ENCODE results near the gene THEMIS. TPM values are rescaled to one million over a fixed set of nuclear protein-coding genes. Genes with fewer than 3 reads are reported as not detected.
"Not testable (repeated sequence)": the region's sequence is repeated elsewhere in the genome, so short reads cannot be mapped to it uniquely, and the experiment has no call there.

Gene THEMIS
- total RNA-seq, 1 donor, result under 0.01 TPM

DNA sequence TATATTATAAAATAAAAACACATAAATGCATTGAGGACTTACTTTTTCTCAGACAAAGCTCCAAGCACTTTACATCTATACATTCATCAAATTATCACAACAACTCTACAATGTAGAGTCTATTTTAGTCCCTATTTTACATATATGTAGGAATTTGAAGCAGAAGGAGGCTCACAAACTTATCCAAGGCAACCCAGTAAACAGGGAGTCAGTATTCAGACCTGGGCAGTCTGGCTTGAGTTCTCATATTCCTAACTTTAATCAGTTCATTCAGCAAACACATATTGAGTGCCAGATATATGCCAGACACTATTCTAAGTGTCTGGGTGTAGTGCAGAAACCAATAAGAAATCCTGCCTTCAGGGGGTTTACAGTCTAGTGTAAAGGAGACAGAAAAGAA lies 194.6 kb downstream of the THEMIS start:
- DNase-seq (ENCODE audit: low read depth), result no peak
- H3K4me3 ChIP-seq (ENCODE audit: low read depth, low read length), result no peak overlapping the region
- TF ChIP-seq, protein P1, sequence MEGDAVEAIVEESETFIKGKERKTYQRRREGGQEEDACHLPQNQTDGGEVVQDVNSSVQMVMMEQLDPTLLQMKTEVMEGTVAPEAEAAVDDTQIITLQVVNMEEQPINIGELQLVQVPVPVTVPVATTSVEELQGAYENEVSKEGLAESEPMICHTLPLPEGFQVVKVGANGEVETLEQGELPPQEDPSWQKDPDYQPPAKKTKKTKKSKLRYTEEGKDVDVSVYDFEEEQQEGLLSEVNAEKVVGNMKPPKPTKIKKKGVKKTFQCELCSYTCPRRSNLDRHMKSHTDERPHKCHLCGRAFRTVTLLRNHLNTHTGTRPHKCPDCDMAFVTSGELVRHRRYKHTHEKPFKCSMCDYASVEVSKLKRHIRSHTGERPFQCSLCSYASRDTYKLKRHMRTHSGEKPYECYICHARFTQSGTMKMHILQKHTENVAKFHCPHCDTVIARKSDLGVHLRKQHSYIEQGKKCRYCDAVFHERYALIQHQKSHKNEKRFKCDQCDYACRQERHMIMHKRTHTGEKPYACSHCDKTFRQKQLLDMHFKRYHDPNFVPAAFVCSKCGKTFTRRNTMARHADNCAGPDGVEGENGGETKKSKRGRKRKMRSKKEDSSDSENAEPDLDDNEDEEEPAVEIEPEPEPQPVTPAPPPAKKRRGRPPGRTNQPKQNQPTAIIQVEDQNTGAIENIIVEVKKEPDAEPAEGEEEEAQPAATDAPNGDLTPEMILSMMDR (IDR thresholded peaks at IDR 0.05; ENCODE audit: insufficient read depth, low read length), result no peak

DNA sequence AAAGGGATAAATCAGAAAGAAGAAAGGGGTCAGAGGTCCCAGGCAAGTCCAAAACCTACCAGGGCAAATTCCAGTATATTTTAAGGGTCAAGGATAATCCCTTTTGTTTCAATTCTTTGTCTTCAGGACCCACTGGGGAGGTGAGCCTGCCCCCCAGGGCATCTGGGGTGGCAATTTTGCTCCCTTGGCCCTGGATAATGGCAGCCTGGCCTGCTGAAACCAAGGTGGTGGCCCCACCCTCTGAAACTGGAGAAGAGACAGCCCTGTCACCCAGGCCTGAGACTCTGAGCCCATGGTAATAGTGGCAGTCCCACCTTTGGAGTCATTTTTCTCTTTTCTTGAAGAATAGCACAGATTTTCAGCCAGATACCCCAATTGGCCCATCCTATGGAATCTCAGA lies 205.8 kb downstream of the THEMIS start:
- TF ChIP-seq, protein P1 (IDR thresholded peaks at IDR 0.05; ENCODE audit: insufficient read depth, low read length), result no peak
- DNase-seq (ENCODE audit: low read depth), result no peak
- no peak overlapping the region for H3K4me3 ChIP-seq (ENCODE audit: low read depth, low read length)

DNA sequence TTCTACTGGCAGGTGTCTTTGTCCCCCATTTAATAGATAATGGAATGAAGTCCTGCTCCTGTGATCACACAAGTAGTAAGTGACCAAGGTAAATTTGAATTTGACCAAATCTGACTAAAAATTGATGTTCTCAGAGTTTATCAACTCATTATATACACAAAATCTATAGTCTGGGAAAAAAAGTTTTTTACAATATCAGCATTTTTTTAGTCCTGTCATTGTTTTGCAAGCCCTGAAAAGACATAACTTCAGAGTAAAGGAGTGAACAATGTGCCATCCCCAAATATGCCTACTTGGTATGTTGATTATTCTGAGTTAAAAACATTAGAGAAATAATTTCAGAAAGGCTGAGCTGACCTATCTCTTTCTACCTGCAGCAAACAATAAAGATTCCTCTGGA lies 209.7 kb downstream of the THEMIS start:
- H3K4me3 ChIP-seq (ENCODE audit: low read depth, low read length), result no peak overlapping the region
- no peak for DNase-seq (ENCODE audit: low read depth)
- TF ChIP-seq, protein P1 (IDR thresholded peaks at IDR 0.05; ENCODE audit: insufficient read depth, low read length), result no peak

DNA sequence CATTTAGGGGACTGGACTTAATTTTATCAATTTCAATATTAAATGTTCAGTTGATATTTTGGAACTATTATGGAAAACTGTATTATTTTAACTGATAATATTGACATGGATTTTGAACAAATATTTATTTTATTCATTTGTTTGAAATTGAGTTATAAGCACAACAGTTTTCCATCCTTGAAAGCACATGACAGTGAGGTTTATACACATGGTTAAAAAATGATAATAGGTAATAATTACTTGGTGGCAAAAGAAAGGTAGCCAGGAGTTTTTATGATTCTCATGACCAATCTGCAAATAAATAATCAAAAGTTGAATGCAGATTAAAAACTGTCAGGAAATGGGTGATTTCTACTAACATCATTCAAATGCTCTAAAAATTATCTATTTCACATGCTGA lies 210.3 kb downstream of the THEMIS start:
- TF ChIP-seq, protein P1 (IDR thresholded peaks at IDR 0.05; ENCODE audit: insufficient read depth, low read length), result no peak
- no peak for DNase-seq (ENCODE audit: low read depth)
- no peak overlapping the region for H3K4me3 ChIP-seq (ENCODE audit: low read depth, low read length)

DNA sequence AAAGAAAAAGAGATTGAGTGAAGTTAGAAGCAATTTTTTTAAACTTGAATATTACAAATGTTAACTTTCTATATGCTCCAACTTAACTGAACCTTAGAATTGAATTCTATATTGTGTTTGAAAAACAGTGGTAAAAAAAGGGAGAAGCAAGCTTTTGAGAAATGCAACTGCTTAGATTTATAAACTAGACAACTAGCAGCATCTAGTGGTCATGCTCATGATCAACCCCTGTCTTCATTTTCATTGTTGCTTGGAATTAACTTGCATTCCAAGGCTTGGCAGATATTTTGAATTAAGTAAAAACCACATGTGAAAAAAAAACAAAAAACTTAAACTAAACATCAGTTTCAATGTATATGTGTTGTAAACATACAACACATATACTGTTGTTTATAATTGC lies 210.8 kb downstream of the THEMIS start:
- H3K4me3 ChIP-seq (ENCODE audit: low read depth, low read length), result no peak overlapping the region
- peak; percentile 55 for DNase-seq (ENCODE audit: low read depth)
- TF ChIP-seq, protein P1 (IDR thresholded peaks at IDR 0.05; ENCODE audit: insufficient read depth, low read length), result peak; percentile 70

DNA sequence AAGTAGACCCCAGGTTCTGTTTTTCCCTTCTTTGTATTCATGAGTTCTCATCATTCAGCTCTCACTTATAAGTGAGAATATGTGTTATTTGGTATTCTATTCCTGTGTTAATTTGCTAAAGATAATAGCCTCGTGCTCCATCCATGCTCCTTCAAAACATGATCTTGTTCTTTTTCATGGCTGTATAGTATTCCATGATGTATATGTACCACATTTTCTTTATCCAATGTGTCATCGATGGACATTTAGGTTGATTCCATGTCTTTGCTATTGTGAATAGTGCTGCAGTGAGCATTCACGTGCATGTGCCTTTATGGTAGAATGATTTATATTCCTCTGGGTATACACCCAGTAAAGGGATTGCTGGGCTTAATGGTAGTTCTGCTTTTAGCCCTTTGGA lies 213.4 kb downstream of the THEMIS start:
- DNase-seq (ENCODE audit: low read depth); H3K4me3 ChIP-seq (ENCODE audit: low read depth, low read length): not testable (repeated sequence)

DNA sequence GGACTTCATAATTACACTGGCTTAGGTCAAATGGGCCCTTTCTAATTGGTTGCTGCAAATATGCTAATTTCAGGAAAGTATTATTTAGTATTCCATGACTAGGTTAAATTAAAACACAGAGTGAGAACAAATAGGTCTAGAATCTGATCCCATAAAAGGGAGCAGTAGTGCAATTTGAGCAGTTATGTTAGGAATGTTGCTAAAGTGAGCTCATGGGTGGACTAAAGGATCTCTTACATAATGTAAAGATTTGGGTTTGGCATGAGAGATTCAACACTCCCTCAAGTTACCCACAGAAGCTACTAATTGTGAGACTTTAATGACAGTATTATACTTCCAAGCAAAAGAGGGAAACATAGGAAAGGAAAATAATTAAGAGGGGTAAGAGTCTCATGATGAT lies 214.8 kb downstream of the THEMIS start:
- no peak overlapping the region for H3K4me3 ChIP-seq (ENCODE audit: low read depth, low read length)
- TF ChIP-seq, protein P1 (IDR thresholded peaks at IDR 0.05; ENCODE audit: insufficient read depth, low read length), result no peak
- no peak for DNase-seq (ENCODE audit: low read depth)

Data from fibroblast of the aortic adventitia (primary cell).